ENCODE results near the gene UBASH3A.

Gene UBASH3A

GRCh38 chr21:42374864-42375499, 28.7 kb upstream of the UBASH3A start:
- no peak for DNase-seq (ENCODE audit: low read depth in 2 of 2)

- DNase-seq (ENCODE audit: low read depth in 2 of 2) = no peak
Observed at GRCh38 chr21:42375506-42375905, 28.2 kb upstream of the UBASH3A start.

GRCh38 chr21:42375966-42376337, 27.8 kb upstream of the UBASH3A start:
- DNase-seq (ENCODE audit: low read depth in 2 of 2) = no peak

- DNase-seq (ENCODE audit: low read depth in 2 of 2) = no peak
Observed at GRCh38 chr21:42376338-42376982, 27.2 kb upstream of the UBASH3A start.

GRCh38 chr21:42377211-42377950, 26.3 kb upstream of the UBASH3A start:
- no peak for DNase-seq (ENCODE audit: low read depth in 2 of 2)

GRCh38 chr21:42377951-42378340, 25.8 kb upstream of the UBASH3A start:
- no peak for DNase-seq (ENCODE audit: low read depth in 2 of 2)

- no peak for DNase-seq (ENCODE audit: low read depth in 2 of 2)
Observed at GRCh38 chr21:42378418-42378817, 25.3 kb upstream of the UBASH3A start.

- DNase-seq (ENCODE audit: low read depth in 2 of 2) = no peak
Observed at GRCh38 chr21:42379426-42380215, 24.1 kb upstream of the UBASH3A start.

GRCh38 chr21:42381347-42381984, 22.2 kb upstream of the UBASH3A start:
- DNase-seq (ENCODE audit: low read depth in 2 of 2) = no peak

- no peak for DNase-seq (ENCODE audit: low read depth in 2 of 2)
Observed at GRCh38 chr21:42382915-42383314, 20.8 kb upstream of the UBASH3A start.

GRCh38 chr21:42383331-42383730, 20.4 kb upstream of the UBASH3A start:
- DNase-seq (ENCODE audit: low read depth in 2 of 2) = no peak

- no peak for DNase-seq (ENCODE audit: low read depth in 2 of 2)
Observed at GRCh38 chr21:42384156-42384945, 19.4 kb upstream of the UBASH3A start.

- DNase-seq (ENCODE audit: low read depth in 2 of 2) = no peak
Observed at GRCh38 chr21:42384989-42385388, 18.7 kb upstream of the UBASH3A start.

GRCh38 chr21:42385619-42386018, 18.1 kb upstream of the UBASH3A start:
- DNase-seq (ENCODE audit: low read depth in 2 of 2) = no peak

GRCh38 chr21:42386034-42386591, 17.6 kb upstream of the UBASH3A start:
- no peak for DNase-seq (ENCODE audit: low read depth in 2 of 2)

- DNase-seq (ENCODE audit: low read depth in 2 of 2) = no peak
Observed at GRCh38 chr21:42387164-42387563, 16.5 kb upstream of the UBASH3A start.

- DNase-seq (ENCODE audit: low read depth in 2 of 2) = no peak
Observed at GRCh38 chr21:42387843-42388340, 15.8 kb upstream of the UBASH3A start.

- no peak for DNase-seq (ENCODE audit: low read depth in 2 of 2)
Observed at GRCh38 chr21:42388740-42389448, 14.8 kb upstream of the UBASH3A start.

GRCh38 chr21:42389449-42389835, 14.3 kb upstream of the UBASH3A start:
- no peak for DNase-seq (ENCODE audit: low read depth in 2 of 2)

GRCh38 chr21:42390193-42390592, 13.5 kb upstream of the UBASH3A start:
- DNase-seq (ENCODE audit: low read depth in 2 of 2) = no peak

All from stimulated activated CD8-positive, alpha-beta memory T cell treated with anti-CD3 and anti-CD28 coated beads, Interleukin-15, amount 100 ng/mL, for 48 hours (primary cell).